Activated CD8-positive, alpha-beta T cell treated with anti-CD3 and anti-CD28 coated beads for 36 hours (primary cell): ENCODE measurements around the gene LAMC1. TPM values are rescaled to one million over a fixed set of nuclear protein-coding genes. Genes with fewer than 3 reads are reported as not detected.

ENCODE experiments used
- ATAC-seq: fragments of 200-7000 bp; cut with Tn5 transposase; one replicate; pipeline ENCODE4 v1.10.0; 2021; ENCODE audit warnings: mild to moderate bottlenecking, moderate library complexity
- CTCF ChIA-PET: fragments of 350-600 bp; sonication (Branson Sonifier 250); formaldehyde crosslinking; loops from one replicate; lab custom pipeline; 2021; ENCODE audit warnings: antibody characterized with exemption; lab: Charles Lee
- POLR2A ChIA-PET: fragments of 350-600 bp; sonication (Branson Sonifier 250); formaldehyde crosslinking; loops from one replicate; lab custom pipeline; 2021; ENCODE audit warnings: antibody characterized with exemption; lab: Charles Lee
- DNase-seq: peaks from one replicate; pipeline ENCODE4 v3.0.0-alpha.2; 2020
- H3K27ac Mint-ChIP-seq: one replicate; pipeline ENCODE4 v1.8.0; 2021; ENCODE audit warnings: mild to moderate bottlenecking, mixed read lengths
- H3K27me3 Mint-ChIP-seq: one replicate; pipeline ENCODE4 v1.8.0; 2021; ENCODE audit warnings: mixed read lengths
- H3K36me3 Mint-ChIP-seq: one replicate; pipeline ENCODE4 v1.8.0; 2021; ENCODE audit warnings: low read depth, mixed read lengths
- H3K4me1 Mint-ChIP-seq: one replicate; pipeline ENCODE4 v1.8.0; 2021; ENCODE audit warnings: low read depth, mixed read lengths
- H3K4me3 Mint-ChIP-seq: one replicate; pipeline ENCODE4 v1.8.0; 2021; ENCODE audit warnings: mild to moderate bottlenecking, moderate library complexity, mixed read lengths
- H3K9me3 Mint-ChIP-seq: one replicate; pipeline ENCODE4 v1.8.0; 2021; ENCODE audit warnings: mixed read lengths
- CTCF ChIP-seq: fragments of 200-600 bp; IDR thresholded peaks from one replicate; pipeline ENCODE4 v1.8.0; 2022; ENCODE audit warnings: antibody characterized with exemption, mild to moderate bottlenecking
- intact Hi-C: fragments of 100-400 bp; cut with micrococcal nuclease; formaldehyde crosslinking; loops from one replicate; pipeline ENCODE4 v1.10.0; 2022
- total RNA-seq, 2 experiments: library from RNA; stranded (reverse); gene quantifications; one replicate each; pipeline ENCODE4 v1.2.3, GENCODE V29; 2021

Gene LAMC1
- total RNA-seq, 2 experiments from 2014 or later: 0.22 to 0.23 TPM

GRCh38 chr1:183124259-183124658, 101.0 kb downstream of the LAMC1 start:
- Mint-ChIP-seq H3K4me1 (no peaks in the 10 kb centered on the region), H3K36me3 (no peaks in the 10 kb centered on the region), H3K9me3 (no peaks in the 10 kb centered on the region), H3K27me3 (peaks cover 3% of the 10 kb centered on the region), H3K4me3 (no peak overlapping the region), H3K27ac (no peak overlapping the region)
- POLR2A ChIA-PET: no interaction called here
- DNase-seq: no peak
- TF ChIP-seq CTCF: no peak
- intact Hi-C loops: no loop called here
- CTCF ChIA-PET: interaction anchor here (1.2 kb wide), 1 partner anchor 67 kb away, joined by 3 read pairs; no protein-coding TSS in a partner anchor
- no peak for ATAC-seq

GRCh38 chr1:183125279-183125999, 102.2 kb downstream of the LAMC1 start:
- H3K4me3 Mint-ChIP-seq: no peak overlapping the region
- TF ChIP-seq CTCF: no peak
- intact Hi-C loops: no loop called here
- ChIA-PET CTCF (interaction anchor here (1.2 kb wide), 1 partner anchor 68 kb away, joined by 3 read pairs; no protein-coding TSS in a partner anchor), POLR2A (no interaction called here)
- H3K36me3 Mint-ChIP-seq: no peaks in the 10 kb centered on the region
- ATAC-seq (no peak), DNase-seq (no peak)
- H3K9me3 Mint-ChIP-seq: no peaks in the 10 kb centered on the region
- no peak overlapping the region for H3K27ac Mint-ChIP-seq
- H3K4me1 Mint-ChIP-seq: no peaks in the 10 kb centered on the region
- peaks cover 3% of the 10 kb centered on the region for H3K27me3 Mint-ChIP-seq

- no peak for DNase-seq
- POLR2A ChIA-PET: no interaction called here
- Mint-ChIP-seq H3K36me3 (no peaks in the 10 kb centered on the region), H3K4me1 (no peaks in the 10 kb centered on the region), H3K27ac (no peak overlapping the region), H3K9me3 (no peaks in the 10 kb centered on the region), H3K4me3 (no peak overlapping the region), H3K27me3 (peaks cover 3% of the 10 kb centered on the region)
- CTCF ChIA-PET: no interaction called here
- no peak for TF ChIP-seq CTCF
- no peak for ATAC-seq
- intact Hi-C loops: no loop called here
Observed at GRCh38 chr1:183126000-183126366, 102.8 kb downstream of the LAMC1 start.

- Mint-ChIP-seq H3K27me3 (peaks cover 3% of the 10 kb centered on the region), H3K4me3 (no peak overlapping the region), H3K36me3 (no peaks in the 10 kb centered on the region), H3K9me3 (no peaks in the 10 kb centered on the region), H3K4me1 (peaks cover 2% of the 10 kb centered on the region), H3K27ac (no peak overlapping the region)
- no peak for TF ChIP-seq CTCF
- intact Hi-C loops: no loop called here
- POLR2A ChIA-PET: no interaction called here
- CTCF ChIA-PET: no interaction called here
- no peak for ATAC-seq
- no peak for DNase-seq
Observed at GRCh38 chr1:183126528-183126927, 103.3 kb downstream of the LAMC1 start.

GRCh38 chr1:183129921-183130690, 106.9 kb downstream of the LAMC1 start:
- no peaks in the 10 kb centered on the region for H3K27me3 Mint-ChIP-seq
- H3K4me3 Mint-ChIP-seq: no peak overlapping the region
- intact Hi-C loops: no loop called here
- ChIA-PET POLR2A (no interaction called here), CTCF (no interaction called here)
- H3K9me3 Mint-ChIP-seq: no peaks in the 10 kb centered on the region
- H3K4me1 Mint-ChIP-seq: peaks cover 7% of the 10 kb centered on the region
- no peaks in the 10 kb centered on the region for H3K36me3 Mint-ChIP-seq
- no peak for TF ChIP-seq CTCF
- H3K27ac Mint-ChIP-seq: no peak overlapping the region
- ATAC-seq: no peak
- no peak for DNase-seq
